Endothelial cell of umbilical vein (primary cell): ENCODE measurements around the gene DTL. TPM values are rescaled to one million over a fixed set of nuclear protein-coding genes. Genes with fewer than 3 reads are reported as not detected.

Experiments used
- BruUV-seq: library from RNA; stranded (reverse); fragments of 400-500 nt; replicated peaks from 2 replicates; lab custom pipeline; 2021; lab: Mats Ljungman, UMichigan
- CTCF ChIA-PET: fragments of 300-600, 350-600 bp; sonication (Branson Sonifier 250); formaldehyde crosslinking; loops from one replicate; lab custom pipeline; 2021; ENCODE audit warnings: antibody characterized with exemption, inconsistent platforms; lab: Charles Lee
- POLR2A ChIA-PET: fragments of 300-600, 350-600 bp; sonication (Branson Sonifier 250); formaldehyde crosslinking; loops from one replicate; lab custom pipeline; 2021; ENCODE audit warnings: antibody characterized with exemption, inconsistent platforms; lab: Charles Lee
- DNase-seq: peaks from one replicate; pipeline ENCODE4 v3.0.0-alpha.2; 2011; ENCODE audit warnings: low read depth, low spot score
- FAIRE-seq: peaks from 2 replicates; lab custom pipeline; 2011; peaks lifted over from hg19 to GRCh38; lab: Jason Lieb, UNC
- H2AFZ ChIP-seq: 2 replicates; pipeline ENCODE4 v1.6.0; 2012; ENCODE audit warnings: low read depth, low read length, control low read depth, inconsistent platforms
- H3K27ac ChIP-seq: 2 replicates; pipeline ENCODE4 v1.5.1; 2011; ENCODE audit warnings: low read depth, mild to moderate bottlenecking, control low read depth, low read length, moderate library complexity; ENCODE audit not compliant: insufficient read depth
- H3K27me3 ChIP-seq, 2 experiments: 2 replicates each; pipeline versions ENCODE4 v1.6.0 to v1.6.1; 2011; ENCODE audit warnings: low read length in 2 of 2, mixed read lengths in 1 of 2; ENCODE audit not compliant: control insufficient read depth in 2 of 2, insufficient read depth in 2 of 2
- H3K36me3 ChIP-seq, 2 experiments: 2 replicates in 1 of 2; 3 replicates in 1 of 2; pipeline ENCODE4 v1.5.1; 2011; ENCODE audit warnings: low read length in 2 of 2, mild to moderate bottlenecking in 1 of 2, moderate library complexity in 1 of 2; ENCODE audit not compliant: control insufficient read depth in 2 of 2, insufficient read depth in 2 of 2; ENCODE audit errors: extremely low read depth in 1 of 2
- H3K4me1 ChIP-seq: 3 replicates; pipeline ENCODE4 v1.5.1; 2011; ENCODE audit warnings: mild to moderate bottlenecking, low read length; ENCODE audit not compliant: control insufficient read depth, insufficient read depth; ENCODE audit errors: extremely low read depth
- H3K4me2 ChIP-seq: 2 replicates; pipeline ENCODE4 v1.6.1; 2011; ENCODE audit warnings: low read length, control low read depth, mixed read lengths; ENCODE audit not compliant: insufficient read depth
- H3K4me3 ChIP-seq, 3 experiments: fragments of 200-600 bp in 1 of 3; sonication (generic), shearing (Covaris generic) in 1 of 3; replicated peaks in 1 of 3; 2 replicates each; pipeline ENCODE4 v1.5.1; 2011 to 2016; ENCODE audit warnings: control low read depth in 3 of 3, low read length in 3 of 3, mild to moderate bottlenecking in 2 of 3, inconsistent platforms in 1 of 3, low read depth in 1 of 3, moderate library complexity in 1 of 3; ENCODE audit not compliant: insufficient read depth in 1 of 3
- H3K79me2 ChIP-seq: 2 replicates; pipeline ENCODE4 v1.6.0; 2012; ENCODE audit warnings: low read length, inconsistent platforms; ENCODE audit not compliant: control insufficient read depth, insufficient read depth
- H3K9ac ChIP-seq: replicated peaks from 2 replicates; pipeline ENCODE3; 2011; ENCODE audit warnings: low read length, control low read depth; ENCODE audit not compliant: insufficient read depth; ENCODE audit errors: extremely low read depth
- H3K9me1 ChIP-seq: replicated peaks from 3 replicates; pipeline ENCODE4 v1.6.0; 2011; ENCODE audit warnings: mild to moderate bottlenecking, low read length; ENCODE audit not compliant: control insufficient read depth, insufficient read depth; ENCODE audit errors: extremely low read depth
- H3K9me3 ChIP-seq: replicated peaks from 2 replicates; pipeline ENCODE4 v1.5.1; 2012; ENCODE audit warnings: low read length, inconsistent platforms; ENCODE audit not compliant: control insufficient read depth, insufficient read depth
- H4K20me1 ChIP-seq: replicated peaks from 2 replicates; pipeline ENCODE3; 2011; ENCODE audit warnings: mild to moderate bottlenecking, low read length; ENCODE audit not compliant: control insufficient read depth, insufficient read depth; ENCODE audit errors: extremely low read depth
- EZH2 ChIP-seq: IDR thresholded peaks from 2 replicates; pipeline ENCODE4 v1.6.1; 2012; ENCODE audit warnings: borderline replicate concordance, low read depth, mild to moderate bottlenecking, moderate library complexity, low read length, inconsistent platforms; ENCODE audit not compliant: severe bottlenecking
- FOS ChIP-seq: IDR thresholded peaks from 2 replicates; pipeline ENCODE4 v1.6.1; 2011; ENCODE audit warnings: mild to moderate bottlenecking, low read length, moderate library complexity, borderline replicate concordance; ENCODE audit not compliant: insufficient read depth
- GATA2 ChIP-seq: IDR thresholded peaks from 2 replicates; pipeline ENCODE4 v1.7.0; 2011; ENCODE audit warnings: low read depth, mild to moderate bottlenecking, moderate library complexity, mixed read lengths, low read length; ENCODE audit not compliant: insufficient read length, insufficient read depth
- JUN ChIP-seq: IDR thresholded peaks from 2 replicates; pipeline ENCODE4 v1.6.1; 2011; ENCODE audit warnings: borderline replicate concordance, low read depth; ENCODE audit not compliant: insufficient read length, insufficient read depth
- MYC ChIP-seq: IDR thresholded peaks from one replicate; pipeline ENCODE4 v1.6.1; 2011; ENCODE audit warnings: mild to moderate bottlenecking, low read depth, low read length
- POLR2A ChIP-seq: IDR thresholded peaks from 2 replicates; pipeline ENCODE4 v1.6.1; 2012; ENCODE audit warnings: low read depth, mild to moderate bottlenecking, control low read depth, low read length
- POLR2AphosphoS5 ChIP-seq: IDR thresholded peaks from 2 replicates; pipeline ENCODE4 v1.6.1; 2012; ENCODE audit warnings: low read depth, mild to moderate bottlenecking, control low read depth, low read length, moderate library complexity; ENCODE audit not compliant: insufficient read depth
- dilution Hi-C: fragments of 300-500 bp; cut with MboI; formaldehyde crosslinking; loops from one replicate; pipeline ENCODE4 v1.15.0; 2019; ENCODE audit warnings: low sequenced_read_pairs; ENCODE audit not compliant: extremely low pct_ligation_motif_present
- intact Hi-C: fragments of 100-400 bp; cut with micrococcal nuclease; formaldehyde crosslinking; loops from one replicate; pipeline ENCODE4 v1.10.0; 2022
- polyA plus RNA-seq, 4 experiments: library from polyadenylated mRNA; depleted of rRNA in 3 of 4; stranded (reverse) in 3 of 4; unstranded in 1 of 4; fragments of >200 nt; gene quantifications; 2 replicates each; pipeline versions ENCODE4 v1.2.1 to v1.2.3, GENCODE V29; 2011 to 2012; ENCODE audit warnings: missing spikeins in 1 of 4
- total RNA-seq: library from RNA; stranded (reverse); gene quantifications from 2 replicates; pipeline ENCODE4 v1.2.3, GENCODE V29; 2021
- TF ChIP-seq, protein P1 (sequence below), 2 donors: IDR thresholded peaks; 1 replicate in 1 of 2; 2 replicates in 1 of 2; pipeline ENCODE4 v1.5.1; 2011; ENCODE audit warnings: low read length in 2 of 2, mild to moderate bottlenecking in 2 of 2, moderate library complexity in 2 of 2, control low read depth in 1 of 2, inconsistent platforms in 1 of 2, low read depth in 1 of 2; ENCODE audit not compliant: insufficient read depth in 1 of 2; ENCODE audit errors: extremely low read depth in 1 of 2
- TF ChIP-seq, protein P2 (sequence below): IDR thresholded peaks from 2 replicates; pipeline ENCODE4 v1.6.1; 2011; ENCODE audit not compliant: insufficient read depth, insufficient read length

The DTL gene
- total and polyA plus RNA-seq, 2 donors (not counting 3 experiments of a cell fraction or from before 2014, with no cell fraction given) = 11.2 to 26.5 TPM

DNA sequence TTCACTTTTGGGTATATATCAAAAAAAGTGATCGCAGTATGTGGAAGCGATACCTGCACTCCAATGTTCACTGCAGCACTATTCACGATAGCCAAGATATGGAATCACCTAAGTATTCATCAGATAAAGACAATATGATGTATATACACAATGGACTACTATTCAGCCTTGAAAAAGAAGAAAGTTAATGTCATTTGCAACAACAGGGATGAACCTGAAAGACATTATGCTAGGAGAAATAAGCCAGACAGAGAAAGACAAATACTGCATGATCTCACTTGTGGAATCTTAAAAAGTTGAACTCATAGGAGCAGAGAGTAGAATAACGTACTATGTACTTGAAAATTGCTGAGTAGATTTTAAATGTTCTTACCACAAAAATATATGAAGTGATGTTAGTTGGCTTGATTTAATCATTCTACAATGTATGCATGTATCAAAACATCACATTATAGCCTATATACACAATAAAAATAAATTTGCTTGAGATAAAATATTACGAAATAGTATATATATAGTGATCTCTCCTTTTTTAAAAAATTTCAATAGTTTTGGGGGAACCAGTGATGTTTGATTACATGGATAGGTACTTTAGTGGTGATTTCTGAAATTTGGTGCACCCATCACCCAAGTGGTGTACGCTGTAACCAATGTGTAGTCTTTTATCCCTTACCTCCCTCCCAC lies 56.0 kb downstream of the DTL start:
- Histone ChIP-seq H3K4me1 (peaks cover 7% of the 10 kb centered on the region), H2AFZ (no peak overlapping the region), H3K9me1 (no peaks in the 10 kb centered on the region), H3K9ac (no peak overlapping the region), H3K36me3 (peaks cover 0 to 2% of the 10 kb centered on the region in 2 experiments), H3K27ac (no peak overlapping the region), H3K9me3 (no peaks in the 10 kb centered on the region), H3K4me3 (no peak overlapping the region), H3K79me2 (no peaks in the 10 kb centered on the region), H4K20me1 (no peaks in the 10 kb centered on the region), H3K4me2 (no peak overlapping the region), H3K27me3 (no peaks in the 10 kb centered on the region)
- FAIRE-seq = no peak
- ChIA-PET CTCF (no interaction called here), POLR2A (no interaction called here)
- intact Hi-C loops = no loop called here
- no peak for DNase-seq
- dilution Hi-C loops = no loop called here
- TF ChIP-seq, protein P1, sequence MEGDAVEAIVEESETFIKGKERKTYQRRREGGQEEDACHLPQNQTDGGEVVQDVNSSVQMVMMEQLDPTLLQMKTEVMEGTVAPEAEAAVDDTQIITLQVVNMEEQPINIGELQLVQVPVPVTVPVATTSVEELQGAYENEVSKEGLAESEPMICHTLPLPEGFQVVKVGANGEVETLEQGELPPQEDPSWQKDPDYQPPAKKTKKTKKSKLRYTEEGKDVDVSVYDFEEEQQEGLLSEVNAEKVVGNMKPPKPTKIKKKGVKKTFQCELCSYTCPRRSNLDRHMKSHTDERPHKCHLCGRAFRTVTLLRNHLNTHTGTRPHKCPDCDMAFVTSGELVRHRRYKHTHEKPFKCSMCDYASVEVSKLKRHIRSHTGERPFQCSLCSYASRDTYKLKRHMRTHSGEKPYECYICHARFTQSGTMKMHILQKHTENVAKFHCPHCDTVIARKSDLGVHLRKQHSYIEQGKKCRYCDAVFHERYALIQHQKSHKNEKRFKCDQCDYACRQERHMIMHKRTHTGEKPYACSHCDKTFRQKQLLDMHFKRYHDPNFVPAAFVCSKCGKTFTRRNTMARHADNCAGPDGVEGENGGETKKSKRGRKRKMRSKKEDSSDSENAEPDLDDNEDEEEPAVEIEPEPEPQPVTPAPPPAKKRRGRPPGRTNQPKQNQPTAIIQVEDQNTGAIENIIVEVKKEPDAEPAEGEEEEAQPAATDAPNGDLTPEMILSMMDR (IDR thresholded peaks at IDR 0.05; ENCODE audit: extremely low read depth in 1 of 2, insufficient read depth in 1 of 2, low read depth in 1 of 2, low read length in 2 of 2) = no peak
- TF ChIP-seq JUN (no peak), POLR2A (no peak), GATA2 (no peak), EZH2 (no peak), FOS (no peak), MYC (no peak), POLR2AphosphoS5 (no peak)
- TF ChIP-seq, protein P2, sequence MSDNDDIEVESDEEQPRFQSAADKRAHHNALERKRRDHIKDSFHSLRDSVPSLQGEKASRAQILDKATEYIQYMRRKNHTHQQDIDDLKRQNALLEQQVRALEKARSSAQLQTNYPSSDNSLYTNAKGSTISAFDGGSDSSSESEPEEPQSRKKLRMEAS = no peak
- BruUV-seq = no TSS peak
